DMS114 treated with DMSO at 0.1 percent for 48 hours (cell line): ENCODE results near the gene AQP12B.
"Not testable (repeated sequence)": the region's sequence is repeated elsewhere in the genome, so short reads cannot be mapped to it uniquely, and the experiment has no call there.

ENCODE experiments used
- DNase-seq: peaks from one replicate; lab custom pipeline; 2025; ENCODE audit not compliant: unreplicated experiment; lab: John Stamatoyannopoulos, UW

Gene AQP12B

GRCh38 chr2:240685771-240686371 lies 3.2 kb upstream of the AQP12B start:
- DNase-seq = no peak

GRCh38 chr2:240683980-240684728 lies 1.5 kb upstream of the AQP12B start:
- DNase-seq = not testable (repeated sequence)

- DNase-seq = not testable (repeated sequence)
These were observed 769 bp upstream of the AQP12B start for GRCh38 chr2:240683329-240683979.

- DNase-seq = not testable (repeated sequence)
These were observed 2.5 kb downstream of the AQP12B start for GRCh38 chr2:240680185-240680584.

GRCh38 chr2:240678909-240679308 lies 3.8 kb downstream of the AQP12B start:
- DNase-seq = not testable (repeated sequence)

- DNase-seq = not testable (repeated sequence)
These were observed 4.6 kb downstream of the AQP12B start for GRCh38 chr2:240678043-240678442.

GRCh38 chr2:240675345-240675744 lies 7.3 kb downstream of the AQP12B start:
- not testable (repeated sequence) for DNase-seq

- not testable (repeated sequence) for DNase-seq
These were observed 8.1 kb downstream of the AQP12B start for GRCh38 chr2:240674461-240675184.

- no peak for DNase-seq
These were observed 9.9 kb downstream of the AQP12B start for GRCh38 chr2:240672701-240673190.

- DNase-seq = no peak
These were observed 10.5 kb downstream of the AQP12B start for GRCh38 chr2:240672076-240672700.

GRCh38 chr2:240670950-240671349 lies 11.7 kb downstream of the AQP12B start:
- no peak for DNase-seq

- DNase-seq = no peak
These were observed 12.3 kb downstream of the AQP12B start for GRCh38 chr2:240670402-240670801.

GRCh38 chr2:240664622-240665021 lies 18.1 kb downstream of the AQP12B start:
- no peak for DNase-seq

- no peak for DNase-seq
These were observed 19.0 kb downstream of the AQP12B start for GRCh38 chr2:240663546-240664190.

- DNase-seq = no peak
These were observed 20.0 kb downstream of the AQP12B start for GRCh38 chr2:240662681-240663080.

GRCh38 chr2:240659883-240660282 lies 22.8 kb downstream of the AQP12B start:
- not testable (repeated sequence) for DNase-seq

GRCh38 chr2:240655931-240656886 lies 26.5 kb downstream of the AQP12B start:
- no peak for DNase-seq

- no peak for DNase-seq
These were observed 31.5 kb downstream of the AQP12B start for GRCh38 chr2:240651185-240651584.
